HepG2 (cell line): Measurements from ENCODE around the gene LRRC45. TPM values are rescaled to one million over a fixed set of nuclear protein-coding genes. Genes with fewer than 3 reads are reported as not detected.

Experiments
- BRD4 ChIP-seq: sonication (generic); formaldehyde crosslinking; IDR thresholded peaks from 2 replicates; pipeline ENCODE4 v1.4.0; 2020; ENCODE audit warnings: missing genetic modification reagents
- JUNB ChIP-seq: sonication (generic); formaldehyde crosslinking; IDR thresholded peaks from 2 replicates; pipeline ENCODE4 v1.8.0; 2022; ENCODE audit warnings: missing genetic modification reagents, mild to moderate bottlenecking, borderline replicate concordance
- MAZ ChIP-seq, 2 experiments: sonication (generic) in 1 of 2; formaldehyde crosslinking in 1 of 2; IDR thresholded peaks; 2 replicates each; pipeline versions ENCODE4 v1.5.0 to v1.6.1; 2012 to 2020; ENCODE audit warnings: low read depth in 2 of 2, mild to moderate bottlenecking in 2 of 2, borderline replicate concordance in 1 of 2, improper control_type of control experiment in 1 of 2, low read length in 1 of 2, missing genetic modification reagents in 1 of 2, moderate library complexity in 1 of 2
- ONECUT2 ChIP-seq: sonication (generic); formaldehyde crosslinking; IDR thresholded peaks from 2 replicates; pipeline ENCODE4 v1.4.0; 2020; ENCODE audit warnings: missing genetic modification reagents
- RBAK ChIP-seq: sonication (generic); formaldehyde crosslinking; IDR thresholded peaks from 2 replicates; pipeline ENCODE4 v1.5.1; 2020; ENCODE audit warnings: mild to moderate bottlenecking, missing genetic modification reagents
- ZNF24 ChIP-seq: fragments of 450-650 bp; IDR thresholded peaks from 2 replicates; pipeline ENCODE4 v1.6.1; 2017; ENCODE audit warnings: antibody characterized with exemption, mild to moderate bottlenecking
- ZNF556 ChIP-seq: sonication (generic); formaldehyde crosslinking; IDR thresholded peaks from 2 replicates; pipeline ENCODE4 v1.4.0; 2020; ENCODE audit warnings: mild to moderate bottlenecking, missing genetic modification reagents, borderline replicate concordance
- ZNF564 ChIP-seq: sonication (generic); formaldehyde crosslinking; IDR thresholded peaks from 2 replicates; pipeline ENCODE4 v1.8.1; 2023; ENCODE audit warnings: mild to moderate bottlenecking, missing genetic modification reagents
- ZNF619 ChIP-seq: sonication (generic); formaldehyde crosslinking; IDR thresholded peaks from 2 replicates; pipeline ENCODE4 v1.4.0; 2020; ENCODE audit warnings: mild to moderate bottlenecking, missing genetic modification reagents
- ZNF75D ChIP-seq: sonication (generic); formaldehyde crosslinking; IDR thresholded peaks from 2 replicates; pipeline ENCODE4 v1.8.1; 2023; ENCODE audit warnings: missing genetic modification reagents, mild to moderate bottlenecking, borderline replicate concordance
- ZSCAN31 ChIP-seq: sonication (generic); formaldehyde crosslinking; IDR thresholded peaks from 2 replicates; pipeline ENCODE4 v1.5.0; 2020; ENCODE audit warnings: low read depth, mild to moderate bottlenecking, missing genetic modification reagents
- polyA plus RNA-seq, 8 experiments: library from polyadenylated mRNA; depleted of rRNA in 3 of 8; stranded (reverse) in 7 of 8; unstranded in 1 of 8; fragments of >200 nt; fragmentation: Illumina TruSeq in 4 of 8; extraction: Trizol in 4 of 8; gene quantifications; 2 replicates each; pipeline versions ENCODE4 v1.2.1 to v1.2.3, GENCODE V29; 2011 to 2016; ENCODE audit warnings: low read depth in 4 of 8, missing spikeins in 1 of 8, mixed read lengths in 1 of 8; ENCODE audit not compliant: insufficient read depth in 1 of 8
- total RNA-seq, 5 experiments: library from RNA; depleted of rRNA; stranded (reverse); fragments of >200 nt; fragmentation: Illumina TruSeq; extraction: Trizol; gene quantifications; 2 replicates each; pipeline ENCODE4 v1.2.3, GENCODE V29; 2016; ENCODE audit warnings: low read depth in 1 of 5
- TF ChIP-seq, protein P1 (sequence below): sonication (generic); formaldehyde crosslinking; conservative IDR thresholded peaks from 2 replicates; pipeline ENCODE4 v1.4.0; 2020; ENCODE audit warnings: missing genetic modification reagents
- TF ChIP-seq, protein P2 (sequence below): sonication (generic); formaldehyde crosslinking; IDR thresholded peaks from 2 replicates; pipeline ENCODE4 v1.5.0; 2020; ENCODE audit warnings: missing genetic modification reagents
- TF ChIP-seq, protein P3 (sequence below): sonication (generic); formaldehyde crosslinking; IDR thresholded peaks from 2 replicates; pipeline ENCODE4 v1.4.0; 2020; ENCODE audit warnings: missing genetic modification reagents; ENCODE audit errors: not compliant biosample characterization
- TF ChIP-seq, protein P4 (sequence below): sonication (generic); IDR thresholded peaks from 2 replicates; pipeline ENCODE4 v1.6.1; 2016; ENCODE audit warnings: low read depth, borderline replicate concordance
- TF ChIP-seq, protein P5 (sequence below): sonication (generic); formaldehyde crosslinking; IDR thresholded peaks from 2 replicates; pipeline ENCODE4 v1.4.0; 2020; ENCODE audit warnings: mild to moderate bottlenecking, missing genetic modification reagents
- TF ChIP-seq, protein P6 (sequence below): sonication (generic); formaldehyde crosslinking; IDR thresholded peaks from 2 replicates; pipeline ENCODE4 v1.8.1; 2023; ENCODE audit warnings: missing genetic modification reagents, mild to moderate bottlenecking, borderline replicate concordance
- TF ChIP-seq, protein P7 (sequence below): sonication (generic); formaldehyde crosslinking; IDR thresholded peaks from 2 replicates; pipeline ENCODE4 v1.4.0; 2020; ENCODE audit warnings: missing genetic modification reagents

LRRC45 gene
- total and polyA plus RNA-seq, 2 of the 13 experiments (the other 11 are each of a cell fraction or from before 2014, with no cell fraction given): 11.6 to 48.1 TPM

DNA sequence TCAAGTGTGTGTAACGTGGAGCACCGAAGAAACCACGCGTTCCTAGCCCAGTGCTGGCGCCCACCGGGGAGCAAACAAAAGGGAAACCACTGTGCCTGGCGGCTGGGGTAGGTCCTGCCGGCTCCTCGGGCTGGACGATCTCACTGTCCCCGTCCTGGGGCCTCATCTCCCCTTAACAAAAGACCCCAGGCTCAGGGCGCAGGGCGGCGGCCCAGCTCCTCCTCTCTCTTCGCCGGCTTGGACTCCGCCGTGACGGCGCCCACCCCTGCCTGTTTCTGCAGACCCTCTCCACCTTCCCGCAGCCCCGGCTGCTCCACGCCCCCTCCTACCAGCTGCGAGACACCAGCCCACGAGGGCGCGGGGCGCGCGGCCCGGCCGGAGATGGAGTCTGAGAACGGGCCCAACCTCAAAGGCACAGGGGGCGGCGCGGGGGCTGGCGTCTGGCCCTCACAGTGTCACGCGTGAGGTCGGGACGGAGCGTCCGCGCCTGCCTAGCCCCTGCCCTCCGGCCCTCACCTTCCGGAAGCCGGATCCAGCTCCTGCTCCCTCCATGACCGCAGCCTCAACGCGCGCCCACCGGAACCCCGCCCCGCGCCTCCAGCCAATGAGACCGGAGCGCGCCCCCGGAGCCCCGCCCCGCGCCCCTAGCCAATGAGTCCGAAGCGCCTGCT is 660 bp upstream of the LRRC45 start, which contains the start of gene CENPX (continued):
- TF ChIP-seq ZNF556: 0 out of 2 replicates have a peak, but pooled peaks have one; percentile 92
- TF ChIP-seq, protein P1, sequence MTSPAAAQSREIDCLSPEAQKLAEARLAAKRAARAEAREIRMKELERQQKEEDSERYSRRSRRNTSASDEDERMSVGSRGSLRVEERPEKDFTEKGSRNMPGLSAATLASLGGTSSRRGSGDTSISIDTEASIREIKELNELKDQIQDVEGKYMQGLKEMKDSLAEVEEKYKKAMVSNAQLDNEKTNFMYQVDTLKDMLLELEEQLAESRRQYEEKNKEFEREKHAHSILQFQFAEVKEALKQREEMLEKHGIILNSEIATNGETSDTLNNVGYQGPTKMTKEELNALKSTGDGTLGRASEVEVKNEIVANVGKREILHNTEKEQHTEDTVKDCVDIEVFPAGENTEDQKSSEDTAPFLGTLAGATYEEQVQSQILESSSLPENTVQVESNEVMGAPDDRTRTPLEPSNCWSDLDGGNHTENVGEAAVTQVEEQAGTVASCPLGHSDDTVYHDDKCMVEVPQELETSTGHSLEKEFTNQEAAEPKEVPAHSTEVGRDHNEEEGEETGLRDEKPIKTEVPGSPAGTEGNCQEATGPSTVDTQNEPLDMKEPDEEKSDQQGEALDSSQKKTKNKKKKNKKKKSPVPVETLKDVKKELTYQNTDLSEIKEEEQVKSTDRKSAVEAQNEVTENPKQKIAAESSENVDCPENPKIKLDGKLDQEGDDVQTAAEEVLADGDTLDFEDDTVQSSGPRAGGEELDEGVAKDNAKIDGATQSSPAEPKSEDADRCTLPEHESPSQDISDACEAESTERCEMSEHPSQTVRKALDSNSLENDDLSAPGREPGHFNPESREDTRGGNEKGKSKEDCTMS (CRISPR knock-in tag): no peak
- TF ChIP-seq ZNF619 (CRISPR knock-in tag): 0 out of 2 replicates have a peak, but pooled peaks have one; percentile 69
- no peak for TF ChIP-seq ZNF564 (CRISPR knock-in tag)
- TF ChIP-seq, protein P2, sequence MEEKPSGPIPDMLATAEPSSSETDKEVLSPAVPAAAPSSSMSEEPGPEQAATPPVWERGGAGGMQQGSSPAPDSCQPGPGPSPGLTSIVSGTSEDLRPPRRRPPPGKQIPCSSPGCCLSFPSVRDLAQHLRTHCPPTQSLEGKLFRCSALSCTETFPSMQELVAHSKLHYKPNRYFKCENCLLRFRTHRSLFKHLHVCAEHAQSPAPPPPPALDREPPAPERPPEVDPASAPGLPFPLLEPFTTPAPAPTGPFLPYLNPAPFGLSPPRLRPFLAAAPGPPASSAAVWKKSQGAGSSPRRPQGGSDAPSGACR (CRISPR knock-in tag): 0 out of 2 replicates have a peak, but pooled peaks have one; percentile 63
- TF ChIP-seq ZSCAN31: peak; percentile 35
- TF ChIP-seq ONECUT2: no peak
- TF ChIP-seq, protein P3, sequence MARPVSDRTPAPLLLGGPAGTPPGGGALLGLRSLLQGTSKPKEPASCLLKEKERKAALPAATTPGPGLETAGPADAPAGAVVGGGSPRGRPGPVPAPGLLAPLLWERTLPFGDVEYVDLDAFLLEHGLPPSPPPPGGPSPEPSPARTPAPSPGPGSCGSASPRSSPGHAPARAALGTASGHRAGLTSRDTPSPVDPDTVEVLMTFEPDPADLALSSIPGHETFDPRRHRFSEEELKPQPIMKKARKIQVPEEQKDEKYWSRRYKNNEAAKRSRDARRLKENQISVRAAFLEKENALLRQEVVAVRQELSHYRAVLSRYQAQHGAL: peak; percentile 32
- no peak for TF ChIP-seq RBAK (CRISPR knock-in tag)
- no peak for TF ChIP-seq MAZ (IDR thresholded peaks at IDR 0.05; ENCODE audit: borderline replicate concordance, low read depth, low read length)
- peak; percentile 14; the same call in 1 of the 2 replicates for TF ChIP-seq MAZ (CRISPR knock-in tag; IDR thresholded peaks at IDR 0.05; ENCODE audit: low read depth)
- TF ChIP-seq, protein P4, sequence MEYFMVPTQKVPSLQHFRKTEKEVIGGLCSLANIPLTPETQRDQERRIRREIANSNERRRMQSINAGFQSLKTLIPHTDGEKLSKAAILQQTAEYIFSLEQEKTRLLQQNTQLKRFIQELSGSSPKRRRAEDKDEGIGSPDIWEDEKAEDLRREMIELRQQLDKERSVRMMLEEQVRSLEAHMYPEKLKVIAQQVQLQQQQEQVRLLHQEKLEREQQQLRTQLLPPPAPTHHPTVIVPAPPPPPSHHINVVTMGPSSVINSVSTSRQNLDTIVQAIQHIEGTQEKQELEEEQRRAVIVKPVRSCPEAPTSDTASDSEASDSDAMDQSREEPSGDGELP: peak; percentile 58; the same call in 1 of the 2 replicates
- no peak for TF ChIP-seq ZNF75D (CRISPR knock-in tag)
- TF ChIP-seq, protein P5, sequence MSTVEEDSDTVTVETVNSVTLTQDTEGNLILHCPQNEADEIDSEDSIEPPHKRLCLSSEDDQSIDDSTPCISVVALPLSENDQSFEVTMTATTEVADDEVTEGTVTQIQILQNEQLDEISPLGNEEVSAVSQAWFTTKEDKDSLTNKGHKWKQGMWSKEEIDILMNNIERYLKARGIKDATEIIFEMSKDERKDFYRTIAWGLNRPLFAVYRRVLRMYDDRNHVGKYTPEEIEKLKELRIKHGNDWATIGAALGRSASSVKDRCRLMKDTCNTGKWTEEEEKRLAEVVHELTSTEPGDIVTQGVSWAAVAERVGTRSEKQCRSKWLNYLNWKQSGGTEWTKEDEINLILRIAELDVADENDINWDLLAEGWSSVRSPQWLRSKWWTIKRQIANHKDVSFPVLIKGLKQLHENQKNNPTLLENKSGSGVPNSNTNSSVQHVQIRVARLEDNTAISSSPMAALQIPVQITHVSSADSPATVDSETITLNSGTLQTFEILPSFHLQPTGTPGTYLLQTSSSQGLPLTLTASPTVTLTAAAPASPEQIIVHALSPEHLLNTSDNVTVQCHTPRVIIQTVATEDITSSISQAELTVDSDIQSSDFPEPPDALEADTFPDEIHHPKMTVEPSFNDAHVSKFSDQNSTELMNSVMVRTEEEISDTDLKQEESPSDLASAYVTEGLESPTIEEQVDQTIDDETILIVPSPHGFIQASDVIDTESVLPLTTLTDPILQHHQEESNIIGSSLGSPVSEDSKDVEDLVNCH (CRISPR knock-in tag): no peak
- TF ChIP-seq JUNB (CRISPR knock-in tag): no peak
- TF ChIP-seq, protein P6, sequence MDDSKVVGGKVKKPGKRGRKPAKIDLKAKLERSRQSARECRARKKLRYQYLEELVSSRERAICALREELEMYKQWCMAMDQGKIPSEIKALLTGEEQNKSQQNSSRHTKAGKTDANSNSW (CRISPR knock-in tag): 0 out of 2 replicates have a peak, but pooled peaks have one; percentile 8
- TF ChIP-seq BRD4 (CRISPR knock-in tag): peak; percentile 71; the same call in 1 of the 2 replicates
- no peak for TF ChIP-seq ZNF24
- TF ChIP-seq, protein P7, sequence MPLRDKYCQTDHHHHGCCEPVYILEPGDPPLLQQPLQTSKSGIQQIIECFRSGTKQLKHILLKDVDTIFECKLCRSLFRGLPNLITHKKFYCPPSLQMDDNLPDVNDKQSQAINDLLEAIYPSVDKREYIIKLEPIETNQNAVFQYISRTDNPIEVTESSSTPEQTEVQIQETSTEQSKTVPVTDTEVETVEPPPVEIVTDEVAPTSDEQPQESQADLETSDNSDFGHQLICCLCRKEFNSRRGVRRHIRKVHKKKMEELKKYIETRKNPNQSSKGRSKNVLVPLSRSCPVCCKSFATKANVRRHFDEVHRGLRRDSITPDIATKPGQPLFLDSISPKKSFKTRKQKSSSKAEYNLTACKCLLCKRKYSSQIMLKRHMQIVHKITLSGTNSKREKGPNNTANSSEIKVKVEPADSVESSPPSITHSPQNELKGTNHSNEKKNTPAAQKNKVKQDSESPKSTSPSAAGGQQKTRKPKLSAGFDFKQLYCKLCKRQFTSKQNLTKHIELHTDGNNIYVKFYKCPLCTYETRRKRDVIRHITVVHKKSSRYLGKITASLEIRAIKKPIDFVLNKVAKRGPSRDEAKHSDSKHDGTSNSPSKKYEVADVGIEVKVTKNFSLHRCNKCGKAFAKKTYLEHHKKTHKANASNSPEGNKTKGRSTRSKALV (CRISPR knock-in tag): no peak
